ENCODE data around the gene ANXA3.

ANXA3 gene

DNA sequence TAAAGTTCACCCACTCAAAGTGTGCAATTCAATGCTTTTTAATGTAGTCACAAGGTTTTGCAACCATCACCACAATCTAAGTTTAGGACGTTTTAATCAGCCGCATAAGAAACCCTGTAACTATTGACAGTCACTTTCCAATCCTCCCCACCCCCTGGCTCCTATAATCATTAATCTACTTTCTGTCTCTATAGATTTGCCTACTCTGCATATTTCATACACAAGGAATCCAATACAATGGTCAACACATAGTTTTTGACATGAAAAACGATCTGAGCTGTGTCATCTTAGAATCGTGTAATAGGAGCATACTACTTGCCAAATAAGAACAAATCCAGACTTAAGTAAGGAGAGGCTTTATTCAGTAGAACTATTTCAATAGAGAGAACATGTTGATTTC lies 47.6 kb downstream of the ANXA3 start:
- TF ChIP-seq RAD21 (IDR thresholded peaks at IDR 0.05; ENCODE audit: low read depth), result no peak
- TF ChIP-seq YY1 (IDR thresholded peaks at IDR 0.05; ENCODE audit: low read depth), result no peak
- TF ChIP-seq ZBTB7A (IDR thresholded peaks at IDR 0.05; ENCODE audit: low read depth), result no peak
- no peak for TF ChIP-seq TCF12 (IDR thresholded peaks at IDR 0.05; ENCODE audit: low read depth)

- TF ChIP-seq TAF1 (IDR thresholded peaks at IDR 0.05; ENCODE audit: low read depth) (no peak), ZBTB7A (IDR thresholded peaks at IDR 0.05; ENCODE audit: low read depth) (no peak), FOXM1 (IDR thresholded peaks at IDR 0.05; ENCODE audit: borderline replicate concordance, low read depth) (no peak), USF1 (IDR thresholded peaks at IDR 0.05) (no peak), RAD21 (IDR thresholded peaks at IDR 0.05; ENCODE audit: low read depth) (no peak), TEAD4 (IDR thresholded peaks at IDR 0.05) (no peak), MAX (IDR thresholded peaks at IDR 0.05) (no peak), YY1 (IDR thresholded peaks at IDR 0.05; ENCODE audit: low read depth) (no peak), NFIC (IDR thresholded peaks at IDR 0.05) (no peak), TCF12 (IDR thresholded peaks at IDR 0.05; ENCODE audit: low read depth) (no peak), EP300 (IDR thresholded peaks at IDR 0.05; ENCODE audit: borderline replicate concordance) (no peak)
- TF ChIP-seq, protein P1, sequence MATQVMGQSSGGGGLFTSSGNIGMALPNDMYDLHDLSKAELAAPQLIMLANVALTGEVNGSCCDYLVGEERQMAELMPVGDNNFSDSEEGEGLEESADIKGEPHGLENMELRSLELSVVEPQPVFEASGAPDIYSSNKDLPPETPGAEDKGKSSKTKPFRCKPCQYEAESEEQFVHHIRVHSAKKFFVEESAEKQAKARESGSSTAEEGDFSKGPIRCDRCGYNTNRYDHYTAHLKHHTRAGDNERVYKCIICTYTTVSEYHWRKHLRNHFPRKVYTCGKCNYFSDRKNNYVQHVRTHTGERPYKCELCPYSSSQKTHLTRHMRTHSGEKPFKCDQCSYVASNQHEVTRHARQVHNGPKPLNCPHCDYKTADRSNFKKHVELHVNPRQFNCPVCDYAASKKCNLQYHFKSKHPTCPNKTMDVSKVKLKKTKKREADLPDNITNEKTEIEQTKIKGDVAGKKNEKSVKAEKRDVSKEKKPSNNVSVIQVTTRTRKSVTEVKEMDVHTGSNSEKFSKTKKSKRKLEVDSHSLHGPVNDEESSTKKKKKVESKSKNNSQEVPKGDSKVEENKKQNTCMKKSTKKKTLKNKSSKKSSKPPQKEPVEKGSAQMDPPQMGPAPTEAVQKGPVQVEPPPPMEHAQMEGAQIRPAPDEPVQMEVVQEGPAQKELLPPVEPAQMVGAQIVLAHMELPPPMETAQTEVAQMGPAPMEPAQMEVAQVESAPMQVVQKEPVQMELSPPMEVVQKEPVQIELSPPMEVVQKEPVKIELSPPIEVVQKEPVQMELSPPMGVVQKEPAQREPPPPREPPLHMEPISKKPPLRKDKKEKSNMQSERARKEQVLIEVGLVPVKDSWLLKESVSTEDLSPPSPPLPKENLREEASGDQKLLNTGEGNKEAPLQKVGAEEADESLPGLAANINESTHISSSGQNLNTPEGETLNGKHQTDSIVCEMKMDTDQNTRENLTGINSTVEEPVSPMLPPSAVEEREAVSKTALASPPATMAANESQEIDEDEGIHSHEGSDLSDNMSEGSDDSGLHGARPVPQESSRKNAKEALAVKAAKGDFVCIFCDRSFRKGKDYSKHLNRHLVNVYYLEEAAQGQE (IDR thresholded peaks at IDR 0.05; ENCODE audit: low read depth), result no peak
These were observed 48.4 kb downstream of the ANXA3 start for GRCh38 chr4:78599931-78600375.

DNA sequence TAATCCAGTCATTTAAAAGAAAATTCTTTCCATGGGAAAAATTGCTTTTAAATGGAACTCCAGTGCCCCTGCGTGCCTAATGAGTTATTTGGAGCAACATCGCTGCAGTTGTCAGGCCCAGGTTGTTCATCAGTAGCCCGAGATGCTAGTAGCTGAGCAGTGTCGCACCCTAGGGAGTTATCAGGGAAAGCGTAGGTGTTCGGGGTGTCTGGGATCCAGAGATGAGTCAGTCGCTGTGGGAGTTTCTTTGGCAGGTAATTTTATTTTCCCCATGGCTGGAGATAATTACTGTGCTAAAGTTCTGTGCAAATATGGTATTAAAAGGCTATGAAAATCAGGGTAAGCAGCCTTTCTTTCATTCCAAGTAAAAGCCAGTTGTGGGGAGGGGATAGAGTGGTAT lies 49.4 kb downstream of the ANXA3 start:
- TF ChIP-seq EGR1 (IDR thresholded peaks at IDR 0.05) (no peak), TCF12 (IDR thresholded peaks at IDR 0.05; ENCODE audit: low read depth) (no peak), CEBPB (IDR thresholded peaks at IDR 0.05) (no peak), MAX (IDR thresholded peaks at IDR 0.05) (no peak), TAF1 (IDR thresholded peaks at IDR 0.05; ENCODE audit: low read depth) (no peak), FOXM1 (IDR thresholded peaks at IDR 0.05; ENCODE audit: borderline replicate concordance, low read depth) (no peak)

DNA sequence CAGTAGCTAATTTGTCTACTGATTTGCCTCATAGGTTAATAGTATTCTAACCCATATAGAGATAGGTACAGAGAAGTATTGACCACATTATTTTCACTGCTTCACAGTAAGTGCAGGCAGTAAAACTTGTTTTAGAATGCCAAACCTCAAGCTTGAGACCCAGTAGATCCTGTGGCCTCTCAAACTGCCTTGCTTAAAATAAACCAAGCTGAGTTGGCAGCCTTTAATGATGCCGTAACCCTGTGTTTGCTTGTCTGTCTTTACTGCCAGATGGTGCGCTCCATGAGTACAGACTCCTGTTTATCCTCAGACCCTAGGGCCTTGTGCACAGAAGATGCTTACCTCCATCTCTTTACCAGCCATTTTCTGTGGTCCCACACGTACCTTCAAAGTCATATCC lies 50.8 kb downstream of the ANXA3 start:
- TF ChIP-seq YY1 (IDR thresholded peaks at IDR 0.05; ENCODE audit: low read depth) (no peak), USF1 (IDR thresholded peaks at IDR 0.05) (no peak), ZBTB7A (IDR thresholded peaks at IDR 0.05; ENCODE audit: low read depth) (no peak), EGR1 (IDR thresholded peaks at IDR 0.05) (no peak), CEBPB (IDR thresholded peaks at IDR 0.05) (no peak), RAD21 (IDR thresholded peaks at IDR 0.05; ENCODE audit: low read depth) (no peak), MAX (IDR thresholded peaks at IDR 0.05) (no peak), FOXM1 (IDR thresholded peaks at IDR 0.05; ENCODE audit: borderline replicate concordance, low read depth) (no peak), EP300 (IDR thresholded peaks at IDR 0.05; ENCODE audit: borderline replicate concordance) (no peak), NFIC (IDR thresholded peaks at IDR 0.05) (no peak)

DNA sequence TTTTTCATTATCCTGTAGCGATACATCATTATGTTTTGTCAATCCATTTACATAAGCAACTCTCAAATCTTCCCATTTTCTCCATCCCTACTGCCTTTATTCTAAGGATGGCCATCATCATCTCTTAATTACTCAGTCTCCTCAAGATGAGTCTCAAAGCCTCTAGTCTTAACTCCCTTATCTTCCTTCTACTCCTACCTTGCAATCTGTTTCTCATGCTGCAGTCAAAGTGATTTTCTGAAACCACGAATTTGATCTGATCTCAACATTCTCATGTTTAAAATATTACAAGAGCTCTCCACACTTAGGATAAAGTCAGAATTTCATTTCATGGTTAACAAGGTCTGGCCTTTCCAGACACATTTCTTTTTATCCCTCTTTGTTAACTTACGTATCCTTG lies 51.8 kb downstream of the ANXA3 start:
- TF ChIP-seq ZBTB7A (IDR thresholded peaks at IDR 0.05; ENCODE audit: low read depth) (no peak), NFIC (IDR thresholded peaks at IDR 0.05) (no peak), RAD21 (IDR thresholded peaks at IDR 0.05; ENCODE audit: low read depth) (no peak), TCF12 (IDR thresholded peaks at IDR 0.05; ENCODE audit: low read depth) (no peak), TEAD4 (IDR thresholded peaks at IDR 0.05) (no peak), TAF1 (IDR thresholded peaks at IDR 0.05; ENCODE audit: low read depth) (no peak), EP300 (IDR thresholded peaks at IDR 0.05; ENCODE audit: borderline replicate concordance) (no peak), YY1 (IDR thresholded peaks at IDR 0.05; ENCODE audit: low read depth) (no peak), CREB1 (IDR thresholded peaks at IDR 0.05; ENCODE audit: low read depth) (no peak), MAX (IDR thresholded peaks at IDR 0.05) (no peak), FOXM1 (IDR thresholded peaks at IDR 0.05; ENCODE audit: borderline replicate concordance, low read depth) (no peak), EGR1 (IDR thresholded peaks at IDR 0.05) (no peak), CEBPB (IDR thresholded peaks at IDR 0.05) (no peak), USF1 (IDR thresholded peaks at IDR 0.05) (no peak)
- TF ChIP-seq, protein P1 (IDR thresholded peaks at IDR 0.05; ENCODE audit: low read depth), result no peak

Measured in Ishikawa (cell line).